Subcutaneous adipose tissue (tissue), 4 donors: ENCODE data around the gene MICAL2. TPM values are rescaled to one million over a fixed set of nuclear protein-coding genes. Genes with fewer than 3 reads are reported as not detected.

ENCODE experiments used
- total RNA-seq, 4 donors: library from RNA; depleted of rRNA; stranded (reverse); fragments of >200 nt; gene quantifications; one replicate each; pipeline ENCODE4 v1.1.0, GENCODE V29; 2016
- TF ChIP-seq, protein P1 (sequence below): fragments of 450-650 bp; IDR thresholded peaks from one replicate; pipeline ENCODE4 v1.5.1; 2016; ENCODE audit warnings: low read depth, mild to moderate bottlenecking, control low read depth, antibody characterized with exemption, moderate library complexity

The MICAL2 gene
- total RNA-seq, 4 donors from 2014 or later: 11.4 to 28.4 (median 24.8) TPM

DNA sequence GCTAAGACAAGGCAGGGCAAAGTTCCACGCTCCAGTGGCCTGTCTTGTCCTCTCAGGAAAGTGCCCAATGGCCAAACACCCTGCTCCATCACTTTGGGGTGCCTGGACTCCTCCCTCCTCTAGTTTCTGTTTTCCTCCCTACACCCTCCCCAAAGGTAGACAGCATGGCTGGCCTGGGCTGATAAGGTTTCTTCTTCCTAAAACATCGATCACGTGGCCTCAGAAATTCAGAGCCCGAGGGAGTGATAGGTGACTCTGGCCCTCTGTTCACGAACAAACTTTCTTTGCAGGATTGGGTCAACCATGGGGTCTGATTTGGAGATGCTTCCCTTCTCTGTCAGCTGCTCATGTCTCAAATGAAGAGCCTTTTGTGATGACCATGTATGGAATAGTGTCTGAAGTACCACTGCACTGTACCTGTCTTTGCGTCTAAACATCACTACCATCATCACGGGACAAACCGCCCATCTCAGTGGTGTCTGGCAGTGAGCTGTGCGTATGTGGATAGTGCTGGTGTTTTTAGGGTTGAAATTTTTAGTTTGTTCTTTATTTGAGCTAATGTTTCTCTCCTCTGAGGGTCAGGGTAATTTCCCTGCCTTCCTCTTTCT lies 6.1 kb downstream of the MICAL2 start:
- TF ChIP-seq, protein P1, sequence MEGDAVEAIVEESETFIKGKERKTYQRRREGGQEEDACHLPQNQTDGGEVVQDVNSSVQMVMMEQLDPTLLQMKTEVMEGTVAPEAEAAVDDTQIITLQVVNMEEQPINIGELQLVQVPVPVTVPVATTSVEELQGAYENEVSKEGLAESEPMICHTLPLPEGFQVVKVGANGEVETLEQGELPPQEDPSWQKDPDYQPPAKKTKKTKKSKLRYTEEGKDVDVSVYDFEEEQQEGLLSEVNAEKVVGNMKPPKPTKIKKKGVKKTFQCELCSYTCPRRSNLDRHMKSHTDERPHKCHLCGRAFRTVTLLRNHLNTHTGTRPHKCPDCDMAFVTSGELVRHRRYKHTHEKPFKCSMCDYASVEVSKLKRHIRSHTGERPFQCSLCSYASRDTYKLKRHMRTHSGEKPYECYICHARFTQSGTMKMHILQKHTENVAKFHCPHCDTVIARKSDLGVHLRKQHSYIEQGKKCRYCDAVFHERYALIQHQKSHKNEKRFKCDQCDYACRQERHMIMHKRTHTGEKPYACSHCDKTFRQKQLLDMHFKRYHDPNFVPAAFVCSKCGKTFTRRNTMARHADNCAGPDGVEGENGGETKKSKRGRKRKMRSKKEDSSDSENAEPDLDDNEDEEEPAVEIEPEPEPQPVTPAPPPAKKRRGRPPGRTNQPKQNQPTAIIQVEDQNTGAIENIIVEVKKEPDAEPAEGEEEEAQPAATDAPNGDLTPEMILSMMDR: no peak

DNA sequence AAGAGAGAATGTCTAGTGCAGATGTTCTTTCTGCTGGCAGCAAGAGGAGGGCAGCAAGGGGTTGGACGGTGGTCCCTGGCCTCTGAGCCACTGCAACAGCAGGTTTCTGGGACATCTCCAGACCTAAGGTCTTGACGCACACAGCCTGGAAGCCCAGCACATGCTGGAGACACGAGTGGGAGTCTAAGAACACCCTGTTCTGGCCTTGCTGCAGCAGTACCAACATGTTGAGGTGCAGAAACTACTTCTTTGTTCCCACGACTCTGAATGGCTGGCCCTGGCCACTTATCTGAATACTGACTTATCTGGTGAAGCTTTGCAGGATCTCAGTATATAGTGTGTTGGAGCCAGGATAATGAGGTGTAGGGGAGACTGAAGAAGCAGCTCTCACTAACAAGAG lies 6.8 kb downstream of the MICAL2 start:
- TF ChIP-seq, protein P1: no peak

DNA sequence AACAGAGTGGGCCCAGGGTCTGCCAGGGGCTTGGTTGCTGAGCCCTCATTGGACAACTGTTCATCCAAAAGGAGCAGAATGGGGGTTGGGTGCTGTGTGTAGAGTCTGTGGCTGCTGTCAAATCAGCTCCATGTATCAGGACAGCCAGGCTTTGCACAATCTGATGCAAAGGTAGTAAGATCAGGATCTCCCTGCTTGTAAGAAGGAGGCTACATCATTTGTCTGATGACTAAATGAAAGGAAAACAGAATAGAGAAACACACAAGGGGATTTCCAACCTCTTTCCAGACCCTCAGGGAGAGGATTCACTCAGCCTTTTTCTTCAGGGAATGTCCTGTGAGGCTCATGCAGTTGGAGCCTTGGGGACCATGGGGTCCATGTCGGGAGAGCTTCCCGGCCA lies 7.2 kb downstream of the MICAL2 start:
- TF ChIP-seq, protein P1: no peak

DNA sequence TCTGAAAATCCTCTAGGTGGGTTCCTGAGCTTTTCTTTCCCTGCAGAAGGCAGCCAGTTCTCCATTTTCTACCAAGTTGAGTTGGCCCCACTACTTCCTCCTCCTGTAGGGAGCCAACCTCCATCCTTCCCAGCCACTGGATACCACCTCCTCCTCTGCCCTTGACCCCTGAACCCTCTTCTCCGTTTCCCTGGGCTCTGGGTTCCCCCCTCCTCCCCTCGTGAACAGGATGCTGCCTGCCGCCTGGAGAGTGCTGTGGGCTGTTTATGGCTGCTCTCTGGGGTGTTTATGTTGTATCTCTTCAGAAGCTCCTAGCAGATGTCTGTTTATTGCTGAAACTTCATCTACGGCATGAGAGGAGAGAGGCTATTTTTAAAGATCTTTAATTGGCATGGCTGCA lies 8.6 kb downstream of the MICAL2 start:
- TF ChIP-seq, protein P1: no peak

DNA sequence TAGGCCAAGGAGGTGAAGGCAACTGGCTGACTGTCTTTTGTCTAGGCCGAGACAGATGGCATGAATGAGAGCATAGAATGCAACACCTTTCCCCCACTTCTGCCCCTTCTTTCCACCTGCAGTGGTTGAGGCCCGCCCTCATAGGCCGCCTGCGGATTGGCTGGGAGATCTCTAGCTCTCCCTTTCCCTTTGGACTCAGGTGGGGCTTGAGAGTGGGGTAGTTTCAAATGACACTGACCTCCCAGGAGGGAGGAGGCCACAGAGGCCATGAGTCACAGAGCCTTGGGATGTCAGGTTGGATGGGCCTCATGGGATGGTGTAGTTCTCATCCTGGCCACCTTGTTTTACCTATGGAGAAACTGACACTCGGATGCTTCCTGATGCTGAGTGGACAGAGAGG lies 9.1 kb downstream of the MICAL2 start:
- TF ChIP-seq, protein P1: no peak

DNA sequence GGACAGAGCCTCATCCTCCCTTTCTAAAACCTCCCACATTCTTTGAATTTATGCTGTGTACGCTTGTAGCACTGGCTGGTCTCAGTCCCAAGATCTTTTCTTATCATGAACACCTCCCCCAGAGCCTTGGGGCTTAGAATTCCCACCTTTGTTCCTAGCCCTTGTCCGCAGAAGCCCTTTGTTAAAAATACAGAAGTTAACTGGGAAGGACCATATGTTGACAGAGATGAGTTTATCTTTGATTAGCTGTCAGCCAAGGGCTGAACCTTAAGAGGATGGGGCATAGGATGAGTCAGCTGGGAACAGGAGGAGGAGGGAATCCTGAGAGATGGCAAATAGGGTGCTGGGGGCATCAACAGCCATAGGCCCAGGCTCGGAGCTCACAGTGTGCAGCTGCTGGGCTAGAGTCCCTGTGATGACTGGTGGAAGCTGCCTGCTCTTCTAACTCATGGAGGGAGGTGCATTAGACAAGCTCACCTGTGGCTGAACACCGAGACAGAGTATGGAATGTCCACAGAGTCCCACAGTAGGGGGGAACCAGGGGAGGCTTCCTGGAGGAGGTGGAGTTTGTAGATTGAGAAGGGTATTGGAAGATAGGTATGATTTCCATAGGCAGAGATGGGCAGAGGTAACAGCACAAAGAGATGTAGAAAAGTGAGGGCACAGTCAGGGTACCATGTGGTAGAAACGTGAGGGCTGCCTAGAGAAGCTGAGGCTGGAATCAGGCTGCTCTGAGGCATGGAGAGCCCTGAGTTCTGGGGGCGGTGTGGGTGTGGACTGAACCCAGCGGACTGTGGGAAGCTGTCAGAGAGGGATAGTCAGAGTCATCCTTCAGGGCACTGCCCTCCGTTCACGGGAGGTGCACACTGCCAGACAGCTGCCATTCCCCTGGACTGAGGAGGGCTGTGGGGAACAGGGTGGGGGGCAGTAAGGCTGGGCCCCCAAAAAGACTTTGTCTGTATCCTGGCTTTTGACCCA lies 9.9 kb downstream of the MICAL2 start:
- TF ChIP-seq, protein P1: no peak

DNA sequence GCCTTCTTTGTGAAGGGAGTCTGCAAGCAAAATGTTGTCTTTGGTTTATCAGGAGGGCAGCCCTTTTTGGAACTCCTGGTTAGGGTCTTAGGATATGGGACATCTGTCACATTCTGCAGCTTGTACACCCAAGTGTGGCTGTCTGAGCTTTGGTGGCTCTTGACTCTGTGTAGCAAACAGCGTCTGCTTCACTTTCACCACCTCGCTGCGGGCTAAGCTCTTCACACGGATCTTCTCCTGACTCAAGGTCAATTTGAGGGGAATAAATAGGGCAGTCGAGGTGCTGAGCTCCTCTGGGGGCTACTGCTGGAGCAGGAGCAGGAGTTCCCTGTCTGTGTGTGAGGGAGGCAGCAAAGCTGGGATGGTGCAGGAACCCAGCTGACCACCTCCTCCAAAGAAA lies 10.6 kb downstream of the MICAL2 start:
- TF ChIP-seq, protein P1: no peak
